Left kidney (tissue), 8 donors: ENCODE data around the gene CLEC2D. TPM values are rescaled to one million over a fixed set of nuclear protein-coding genes. Genes with fewer than 3 reads are reported as not detected.
"Not testable (repeated sequence)": the region's sequence is repeated elsewhere in the genome, so short reads cannot be mapped to it uniquely, and the experiment has no call there.

Experiments used
- DNase-seq: peaks from one replicate; pipeline ENCODE4 v3.0.0-alpha.2; 2013
- long read RNA-seq, 8 donors: transcript quantifications; one replicate each; lab custom pipeline, GENCODE V29; 2026
- polyA plus RNA-seq: library from polyadenylated mRNA; unstranded; fragments of 120-200 nt; gene quantifications from one replicate; pipeline ENCODE4 v1.2.1, GENCODE V29; 2013; ENCODE audit not compliant: insufficient read length

The CLEC2D gene, protein sequence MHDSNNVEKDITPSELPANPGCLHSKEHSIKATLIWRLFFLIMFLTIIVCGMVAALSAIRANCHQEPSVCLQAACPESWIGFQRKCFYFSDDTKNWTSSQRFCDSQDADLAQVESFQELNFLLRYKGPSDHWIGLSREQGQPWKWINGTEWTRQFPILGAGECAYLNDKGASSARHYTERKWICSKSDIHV
- 30.5 TPM for polyA plus RNA-seq
- long read RNA-seq, donor 1, result 0 reads
- long read RNA-seq, donor 2, result 0 reads
- long read RNA-seq, donor 3, result 0 reads
- long read RNA-seq, donor 4, result 0 reads
- long read RNA-seq, donor 5, result 0 reads
- long read RNA-seq, donor 6, result 0 reads
- long read RNA-seq, donor 7, partial matches to known transcripts, result 0 of 1 reads
- long read RNA-seq, donor 7, other reads (novel, unspliced or antisense), result 0 of 1 reads
- long read RNA-seq, donor 8, result 0 reads

DNA sequence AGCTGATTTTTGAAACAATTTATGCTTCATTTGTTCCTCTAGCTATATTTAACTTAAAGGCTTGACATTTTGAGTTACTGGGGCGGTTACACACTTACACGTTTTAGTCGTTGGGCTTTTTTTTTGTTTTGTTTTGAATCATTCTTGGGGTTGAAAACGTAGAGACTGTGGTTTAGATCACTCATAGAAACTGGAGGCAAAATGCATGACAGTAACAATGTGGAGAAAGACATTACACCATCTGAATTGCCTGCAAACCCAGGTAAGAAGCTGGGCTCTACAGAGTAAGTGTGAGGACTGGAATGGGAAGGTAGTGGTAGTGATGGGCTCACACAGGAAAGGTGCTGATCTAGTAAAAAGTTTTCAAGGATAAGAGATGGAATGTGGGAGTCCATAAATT lies at the start of gene CLEC2D:
Gene CLEC2D, plus strand, starts transcription at position 180 of the 400 bp plus-strand sequence. Its CDS starts 22 bp downstream, at position 202.
- no peak for DNase-seq

DNA sequence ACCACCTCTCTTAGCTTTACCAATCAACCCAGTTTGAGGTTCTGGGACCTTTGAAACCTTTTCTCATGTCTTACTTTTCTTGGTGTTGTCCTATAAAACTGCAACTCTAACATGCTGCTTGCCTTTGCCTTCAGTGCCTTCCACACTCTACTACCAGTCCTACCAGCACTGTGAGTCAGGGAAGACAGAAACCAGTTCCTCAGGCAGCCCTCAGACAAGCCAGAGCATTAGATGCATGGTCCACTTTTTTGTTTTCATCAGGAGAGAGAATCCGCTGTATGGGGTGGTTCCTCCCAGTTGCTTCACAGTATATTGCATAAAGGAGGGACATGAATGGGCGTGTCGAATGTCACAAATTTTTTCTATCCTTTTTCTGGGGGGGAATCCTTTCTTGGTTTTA lies 44.5 kb upstream of the CLEC2D start:
- DNase-seq, result no peak

GRCh38 chr12:9626291-9626690 lies 43.2 kb upstream of the CLEC2D start:
- DNase-seq, result no peak

DNA sequence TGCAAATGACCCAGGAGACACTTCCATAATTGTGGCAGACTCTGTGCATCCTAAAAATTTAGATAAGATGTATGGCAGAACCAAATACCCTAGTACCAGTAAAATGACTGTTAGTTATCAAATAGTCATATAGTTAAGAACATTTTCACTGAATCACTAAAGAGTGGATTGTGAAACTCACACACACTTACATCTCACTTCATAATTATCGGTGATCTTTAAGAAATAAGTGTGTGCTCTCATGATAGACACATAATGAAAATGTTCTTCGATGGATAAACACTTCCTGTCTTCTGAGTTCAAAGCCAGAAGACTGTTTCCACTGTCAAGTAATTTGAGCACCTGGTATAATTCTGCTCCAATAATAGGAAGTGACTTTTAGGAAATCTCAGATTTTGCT lies 42.7 kb upstream of the CLEC2D start:
- no peak for DNase-seq

DNA sequence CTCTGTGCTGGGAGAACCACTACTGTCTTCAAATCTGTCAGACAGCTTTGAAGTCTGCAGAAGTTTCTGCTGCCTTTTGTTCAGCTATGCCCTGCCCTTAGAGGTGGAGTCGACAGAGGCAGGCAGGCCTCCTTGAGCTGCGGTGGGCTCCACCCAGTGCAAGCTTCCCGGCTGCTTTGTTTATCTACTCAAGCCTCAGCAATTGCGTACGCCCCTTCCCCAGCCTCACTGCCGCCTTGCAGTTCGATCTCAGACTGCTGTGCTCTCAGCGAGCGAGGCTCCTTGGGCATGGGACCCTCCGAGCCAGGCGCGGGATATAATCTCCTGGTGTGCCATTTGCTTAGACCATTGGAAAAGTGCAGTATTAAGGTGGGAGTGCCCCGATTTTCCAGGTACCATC lies 36.7 kb upstream of the CLEC2D start:
- DNase-seq, result no peak

DNA sequence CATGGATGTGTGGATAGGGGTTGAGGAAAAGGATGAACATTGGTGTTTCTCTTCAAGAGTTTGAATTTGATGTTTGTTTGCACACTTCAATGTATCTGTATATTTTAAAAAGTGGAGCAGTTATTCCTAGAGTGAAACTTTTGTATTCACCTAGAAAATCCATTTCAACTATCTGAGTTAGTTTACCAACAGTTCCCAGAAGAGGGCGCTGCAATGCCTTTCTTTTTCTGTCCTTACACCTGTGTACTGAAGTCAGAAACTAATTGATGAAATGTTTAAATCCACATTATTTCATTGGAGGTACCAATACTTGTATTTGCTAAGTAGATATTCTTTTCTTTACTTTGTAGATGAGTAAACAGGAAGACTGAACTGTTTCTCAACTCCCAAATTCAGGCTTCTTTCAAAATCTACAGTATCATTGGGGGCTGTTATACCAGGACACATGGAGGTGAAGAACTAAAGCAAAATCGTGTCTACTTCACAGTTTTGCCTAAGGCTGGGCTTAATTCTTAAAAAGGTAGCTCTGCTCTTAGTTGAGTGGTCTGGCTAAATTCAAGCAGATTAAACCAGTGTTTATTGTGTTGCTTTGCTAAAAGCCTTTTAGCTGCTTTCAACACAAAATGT lies 35.2 kb upstream of the CLEC2D start:
- peak; percentile 15 for DNase-seq

GRCh38 chr12:9634969-9635754 lies 34.4 kb upstream of the CLEC2D start:
- DNase-seq, result no peak

DNA sequence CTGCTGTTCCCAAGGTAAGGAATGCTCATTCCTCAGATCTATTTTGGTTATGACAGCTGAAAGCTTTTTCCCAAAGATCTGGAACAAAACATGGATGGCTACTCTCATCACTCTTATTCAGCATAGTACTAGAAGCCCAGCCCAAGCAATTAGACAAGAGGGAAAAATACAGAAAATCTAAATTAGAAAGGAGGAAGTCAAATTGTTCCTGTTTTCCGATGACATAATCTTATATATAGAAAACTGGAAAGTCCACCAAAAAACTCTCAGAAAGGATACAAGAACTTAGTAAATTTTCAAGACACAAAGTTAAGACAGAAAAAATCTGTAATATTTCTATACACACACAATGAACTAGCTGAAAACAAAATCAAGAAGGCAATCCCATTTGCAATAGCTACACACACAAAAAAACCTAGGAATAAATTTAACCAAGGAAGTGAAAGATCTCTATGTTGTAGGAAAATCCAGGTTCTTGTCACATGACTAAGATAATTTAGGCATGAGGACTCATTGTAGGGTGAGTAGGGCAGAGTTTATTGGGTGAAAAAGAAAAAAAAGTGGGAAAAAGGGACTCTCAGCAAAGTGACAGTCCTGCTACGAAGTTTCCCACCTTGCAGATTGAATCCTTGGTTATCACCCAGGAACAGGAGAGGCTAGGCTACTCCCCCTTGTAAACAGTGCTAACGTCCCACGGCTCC lies 33.2 kb upstream of the CLEC2D start:
- no peak for DNase-seq

DNA sequence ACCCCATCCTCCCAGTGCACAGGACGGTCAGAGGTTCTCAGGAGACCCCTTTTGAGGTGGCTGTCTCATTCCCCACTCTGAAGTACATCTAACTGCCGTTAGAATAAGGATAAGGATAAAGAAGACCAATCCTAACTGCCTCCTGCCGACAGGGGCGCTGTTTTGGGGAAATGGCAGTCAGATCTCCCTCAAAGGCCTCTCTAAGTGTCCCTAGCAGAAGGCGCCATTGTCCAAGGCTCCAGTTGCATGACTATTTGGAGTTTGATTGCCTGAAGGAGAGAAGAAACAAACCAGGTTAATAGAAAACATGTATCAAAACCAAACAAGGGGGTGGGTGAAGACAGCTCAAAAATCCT lies 32.7 kb upstream of the CLEC2D start:
- DNase-seq, result no peak

DNA sequence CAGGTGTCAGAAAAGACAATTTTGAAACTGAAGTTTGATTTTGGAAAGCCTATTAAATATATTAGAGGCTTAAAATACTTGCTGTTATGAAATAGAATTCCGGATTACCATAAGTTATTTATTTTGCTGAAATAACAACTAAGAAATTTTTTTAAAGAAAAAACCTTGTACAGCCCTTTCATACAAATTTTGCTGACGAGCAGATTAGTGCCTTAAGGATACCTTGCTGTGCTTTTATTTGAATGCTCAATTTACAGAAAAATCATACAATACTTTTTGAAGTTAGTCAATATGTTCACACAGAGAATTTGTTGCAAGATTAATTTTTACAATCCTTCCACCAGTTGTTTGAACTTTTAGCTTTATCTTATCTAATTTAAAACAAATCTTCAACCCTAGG lies 29.5 kb upstream of the CLEC2D start:
- DNase-seq, result no peak

DNA sequence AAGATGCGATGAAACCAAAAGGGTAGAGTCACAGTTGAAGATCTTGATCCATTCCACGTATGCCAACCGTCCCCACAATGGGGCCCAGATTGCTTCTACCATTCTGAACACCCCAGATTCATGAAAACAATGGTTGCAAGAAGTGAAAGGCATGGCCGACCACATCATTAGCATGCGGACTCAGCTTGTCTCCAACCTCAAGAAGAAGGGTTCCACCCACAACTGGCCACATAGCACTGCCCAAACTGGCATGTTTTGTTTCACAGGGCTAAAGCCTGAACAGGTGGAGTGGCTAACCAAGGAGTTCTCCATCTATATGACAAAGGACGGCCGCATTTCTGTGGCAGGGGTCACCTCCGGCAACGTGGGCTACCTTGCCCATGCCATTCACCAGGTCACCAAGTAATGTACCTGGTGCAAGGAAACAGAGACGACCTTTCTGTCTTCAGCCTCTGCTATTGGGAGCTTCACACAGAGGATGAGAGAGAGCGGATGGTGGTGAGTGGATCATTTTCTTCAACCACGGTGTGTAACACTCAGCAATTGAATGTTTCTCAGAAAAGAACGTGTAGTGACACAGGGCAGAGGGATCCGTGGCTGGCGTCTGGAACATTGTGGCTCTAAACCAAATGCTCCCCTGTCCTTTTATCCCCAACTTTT lies 26.8 kb upstream of the CLEC2D start:
- no peak for DNase-seq

DNA sequence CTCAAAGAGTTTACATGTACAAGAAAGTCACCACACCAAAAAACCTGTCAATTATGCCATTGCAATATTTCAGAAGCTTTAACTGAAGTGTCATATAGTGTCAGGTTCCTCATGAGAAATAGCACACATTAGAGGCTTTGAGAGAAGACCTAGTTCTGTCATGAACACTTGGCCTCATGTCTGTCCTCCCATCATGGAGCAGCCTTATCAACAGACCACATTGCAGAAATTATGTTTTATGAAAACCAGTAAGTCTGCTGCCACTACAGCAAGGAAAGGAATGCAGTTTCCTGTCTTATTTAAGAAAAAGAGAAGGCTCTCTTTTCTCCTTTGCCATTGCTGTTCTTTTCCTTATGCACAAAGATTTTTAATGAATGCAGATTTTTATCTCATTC lies 26.2 kb upstream of the CLEC2D start:
- no peak for DNase-seq

- DNase-seq, result not testable (repeated sequence)
Observed at GRCh38 chr12:9644985-9645551, 24.4 kb upstream of the CLEC2D start.

GRCh38 chr12:9646794-9647781 lies 22.4 kb upstream of the CLEC2D start:
- peak; percentile 24 for DNase-seq

GRCh38 chr12:9647825-9648700 lies 21.4 kb upstream of the CLEC2D start:
- DNase-seq, result peak; percentile 83

- DNase-seq, result peak; percentile 8
Observed at GRCh38 chr12:9648701-9649531, 20.6 kb upstream of the CLEC2D start.

GRCh38 chr12:9649532-9649940 lies 20.0 kb upstream of the CLEC2D start:
- peak; percentile 34 for DNase-seq

GRCh38 chr12:9650151-9650576 lies 19.3 kb upstream of the CLEC2D start:
- no peak for DNase-seq
